GM21723 (cell line): ENCODE measurements around the gene ARMC10.
"Not testable (repeated sequence)": the region's sequence is repeated elsewhere in the genome, so short reads cannot be mapped to it uniquely, and the experiment has no call there.

ENCODE experiments used
- ATAC-seq: cut with Tn5 transposase; IDR thresholded peaks from one replicate; pipeline ENCODE4 v1.9.1; 2021; ENCODE audit warnings: mild to moderate bottlenecking, moderate library complexity; ENCODE audit not compliant: unreplicated experiment

ARMC10 gene

GRCh38 chr7:103121641-103122040, 46.7 kb downstream of the ARMC10 start:
- ATAC-seq = no peak

GRCh38 chr7:103123529-103123928, 48.6 kb downstream of the ARMC10 start:
- no peak for ATAC-seq

DNA sequence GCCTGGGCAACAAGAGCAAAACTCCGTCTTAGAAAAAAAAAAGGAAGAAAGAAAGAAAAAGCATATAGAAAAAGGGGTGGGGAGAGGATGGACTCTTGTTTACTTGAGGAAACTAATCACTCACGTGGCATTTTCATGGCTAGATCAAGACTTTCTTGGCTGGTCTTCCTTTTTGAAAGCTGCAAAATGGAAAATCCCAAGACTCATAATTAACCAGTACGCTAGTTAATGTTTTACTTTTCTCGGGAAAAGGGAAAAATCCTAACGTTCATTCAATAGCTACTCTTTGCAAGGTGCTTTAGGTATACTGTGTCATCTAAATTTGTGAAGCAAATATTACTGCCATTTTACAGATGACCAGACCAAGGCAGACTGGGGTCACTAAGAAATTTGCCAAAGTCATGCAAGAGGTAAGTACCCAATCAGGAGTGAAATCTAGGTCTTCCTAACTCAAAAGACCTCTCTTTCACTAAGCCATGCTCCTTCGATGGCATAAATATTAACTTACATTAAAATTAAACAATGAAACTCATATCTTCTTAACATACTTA, 49.6 kb downstream of the ARMC10 start:
- ATAC-seq = no peak

- no peak for ATAC-seq
Observed at GRCh38 chr7:103127006-103127405, 52.1 kb downstream of the ARMC10 start.

DNA sequence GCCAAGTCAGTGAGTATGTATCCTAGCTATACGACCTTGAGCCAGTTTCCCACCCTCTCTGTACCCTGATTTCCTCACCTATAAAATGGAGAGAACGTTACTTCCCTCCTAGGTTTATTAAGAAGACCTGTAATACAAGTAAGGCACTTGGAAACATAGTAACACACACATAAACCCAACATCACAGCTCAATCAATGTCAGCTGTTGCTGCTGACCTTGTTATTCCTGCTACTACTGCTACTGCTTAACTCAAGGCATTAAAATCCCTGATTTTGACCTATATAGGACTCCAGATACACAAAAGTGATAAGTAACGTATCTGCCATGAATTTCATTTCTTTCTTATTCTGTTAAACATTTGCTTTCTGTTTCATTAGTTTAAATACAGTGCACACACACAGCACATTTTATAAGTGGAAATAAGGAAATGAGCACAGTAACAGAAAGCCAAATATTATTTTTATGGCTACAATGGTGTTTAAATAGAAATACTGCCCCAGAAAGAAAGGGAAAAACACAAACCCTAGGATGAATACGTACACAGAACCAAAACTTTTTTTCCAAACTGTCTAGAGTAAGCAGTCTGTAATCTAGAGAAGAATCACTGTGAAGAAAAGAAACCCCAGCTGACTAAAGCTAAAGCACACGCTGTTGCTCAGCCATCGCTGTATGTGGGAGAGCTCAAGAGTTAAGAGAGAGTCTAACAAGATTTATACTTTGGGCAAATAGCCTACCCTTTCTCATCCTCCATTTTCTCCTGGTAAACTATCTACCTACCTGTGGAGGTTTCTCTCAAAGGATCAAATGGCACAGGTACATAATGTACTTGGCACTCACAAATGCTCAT, 55.0 kb downstream of the ARMC10 start:
- no peak for ATAC-seq

DNA sequence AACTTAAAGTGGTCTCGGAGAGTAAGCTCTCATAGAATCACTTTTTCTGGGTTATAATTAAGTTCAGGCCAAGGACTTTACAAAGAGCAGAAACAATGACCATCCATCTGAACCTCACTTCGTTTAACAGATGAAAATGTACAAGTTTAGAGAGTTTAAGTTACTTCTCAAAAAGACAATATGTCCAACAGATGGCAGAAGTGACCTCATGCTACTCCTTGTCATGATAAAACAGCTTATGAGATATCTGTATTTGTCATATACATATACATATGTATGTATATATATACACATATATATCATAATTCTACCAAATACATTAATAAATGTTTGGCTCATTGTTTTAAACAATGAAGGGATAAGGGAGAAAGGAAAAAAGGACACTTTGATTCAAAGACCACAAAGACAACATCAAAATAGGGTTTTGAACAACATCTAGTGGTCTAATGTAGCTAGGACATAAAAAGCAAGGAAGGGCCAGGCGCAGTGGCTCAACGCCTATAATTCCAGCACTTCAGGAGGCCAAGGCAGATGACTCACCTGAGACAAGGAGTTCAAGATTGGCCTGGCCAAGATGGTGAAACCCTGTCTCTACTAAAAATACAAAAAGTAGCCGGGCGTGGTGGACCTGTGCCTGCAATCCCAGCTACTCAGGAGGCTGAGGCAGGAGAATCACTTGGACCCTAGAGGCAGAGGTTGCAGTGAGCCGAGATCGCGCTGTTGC, 56.1 kb downstream of the ARMC10 start:
- no peak for ATAC-seq

- no peak for ATAC-seq
Observed at GRCh38 chr7:103132995-103133688, 58.2 kb downstream of the ARMC10 start.

- ATAC-seq = no peak
Observed at GRCh38 chr7:103134836-103135554, 60.1 kb downstream of the ARMC10 start.

- ATAC-seq = no peak
Observed at GRCh38 chr7:103140061-103140460, 65.1 kb downstream of the ARMC10 start.

GRCh38 chr7:103140685-103141084, 65.7 kb downstream of the ARMC10 start:
- no peak for ATAC-seq

- ATAC-seq = no peak
Observed at GRCh38 chr7:103141753-103142404, 66.9 kb downstream of the ARMC10 start.

DNA sequence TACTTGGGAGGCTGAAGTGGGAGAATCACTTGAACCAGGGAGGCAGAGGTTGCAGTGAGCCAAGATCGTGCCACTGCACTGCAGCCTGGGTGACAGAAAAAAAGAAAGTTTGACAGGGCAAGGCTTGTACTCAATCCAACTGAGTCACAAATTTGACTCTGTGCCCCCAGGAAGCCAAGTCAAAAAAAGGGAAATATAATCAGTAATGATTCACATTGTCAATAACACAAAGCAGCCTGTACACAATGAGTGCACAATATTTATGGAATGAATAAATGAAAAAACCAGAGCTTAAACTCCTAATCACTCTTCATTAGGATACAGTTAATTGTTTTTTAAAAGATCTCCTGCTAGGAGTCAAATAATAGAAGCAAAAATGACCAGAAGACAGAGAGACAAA, 67.6 kb downstream of the ARMC10 start:
- no peak for ATAC-seq

DNA sequence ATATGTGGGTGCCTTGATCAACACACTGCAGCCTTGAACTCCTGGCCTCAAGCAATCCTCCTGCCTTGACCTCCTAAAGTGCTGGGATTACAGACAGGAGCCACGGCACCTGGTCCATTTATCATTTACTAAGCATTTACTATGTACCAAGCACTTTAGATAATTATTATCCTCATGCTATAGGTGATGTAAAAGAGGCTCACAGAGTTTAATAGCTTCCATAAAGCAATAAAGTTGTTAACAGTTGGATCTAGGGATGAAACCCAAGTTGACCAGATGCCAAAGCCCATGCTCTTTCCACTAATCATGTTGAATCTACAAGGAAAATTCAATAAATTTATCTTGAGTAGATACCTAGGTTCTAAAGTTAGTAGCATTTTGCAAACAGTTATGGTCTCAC, 68.9 kb downstream of the ARMC10 start:
- ATAC-seq = no peak

- not testable (repeated sequence) for ATAC-seq
Observed at GRCh38 chr7:103144754-103145153, 69.8 kb downstream of the ARMC10 start.

DNA sequence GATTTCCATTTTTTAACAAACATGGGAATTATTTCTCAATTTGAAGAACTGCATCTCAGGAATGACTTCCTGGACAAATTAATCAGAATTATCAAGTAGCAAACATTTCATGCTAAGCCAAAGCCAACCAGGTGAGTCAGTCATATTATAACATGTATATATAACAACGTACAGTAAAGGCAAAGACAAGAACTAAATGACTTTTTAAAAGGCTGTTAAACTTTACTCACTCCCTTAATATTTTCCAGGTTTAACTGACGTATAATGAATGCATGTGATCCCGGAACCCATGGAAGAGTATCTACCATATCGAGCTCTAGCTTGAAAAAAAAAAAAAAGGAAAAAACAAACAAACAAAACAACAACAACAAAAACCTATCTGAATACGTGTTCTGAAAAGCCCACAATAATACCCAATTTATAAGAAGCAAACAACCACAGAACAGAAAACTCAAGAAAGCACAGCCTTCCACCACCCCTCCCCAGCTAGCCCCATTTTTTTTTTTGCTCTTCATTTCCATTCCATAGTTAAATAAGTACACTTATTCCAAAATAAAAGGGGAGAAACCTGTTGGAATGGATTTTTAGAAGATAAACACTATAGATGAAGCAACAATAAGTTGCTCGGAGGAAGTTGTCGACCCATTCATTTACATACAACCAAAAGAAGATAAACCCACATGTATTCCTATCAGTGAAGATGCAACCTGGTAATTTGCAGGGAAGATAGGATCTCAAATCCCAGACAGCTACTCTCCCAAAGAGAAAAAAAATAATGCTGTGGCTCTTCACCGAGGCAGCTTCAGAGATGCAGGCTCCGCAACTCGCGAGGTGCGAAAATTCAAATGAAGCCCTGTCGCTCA, 73.4 kb downstream of the ARMC10 start:
- ATAC-seq = no peak
